LHCN-M2 (cell line): ENCODE measurements around the gene PDF. TPM values are rescaled to one million over a fixed set of nuclear protein-coding genes. Genes with fewer than 3 reads are reported as not detected.

Experiments
- DNase-seq: peaks from one replicate; pipeline ENCODE4 v3.0.0-alpha.2; 2012; ENCODE audit warnings: low read depth
- total RNA-seq: library from RNA; depleted of rRNA; stranded (reverse); fragments of >200 nt; gene quantifications from 2 replicates; pipeline ENCODE4 v1.2.3, GENCODE V29; 2014; rRNA removed

The PDF gene
- total RNA-seq, 1 experiment from 2014 or later, result 39.6 TPM

GRCh38 chr16:69277413-69277812 is 53.0 kb downstream of the PDF start:
- DNase-seq, result no peak

Other genes with a start within 250 kb of the PDF start
- gene HAS3, start 224.9 kb downstream of the PDF start, total RNA-seq, result 0.23 and 0.71 TPM in 2 replicates
- gene CHTF8, start 198.0 kb downstream of the PDF start, total RNA-seq, result 53.7 and 67.9 TPM in 2 replicates
- 24.3 and 28.5 TPM in 2 replicates for gene UTP4, start 197.9 kb downstream of the PDF start, total RNA-seq
- gene SNTB2, start 143.4 kb downstream of the PDF start, total RNA-seq, result 18.5 and 29.6 TPM in 2 replicates
- 41.3 and 43.6 TPM in 2 replicates for gene VPS4A, start 19.2 kb downstream of the PDF start, total RNA-seq
- gene COG8, start 9.0 kb upstream of the PDF start, total RNA-seq, result 48.8 and 48.9 TPM in 2 replicates
- 30.8 and 34.0 TPM in 2 replicates for gene NIP7, start 9.2 kb upstream of the PDF start, total RNA-seq
- not detected in 2 replicates for gene TMED6, start 21.2 kb upstream of the PDF start, total RNA-seq
- gene TERF2, start 55.4 kb upstream of the PDF start, total RNA-seq, result 10.7 and 17.2 TPM in 2 replicates
- 60.7 and 67.3 TPM in 2 replicates for gene CYB5B, start 94.0 kb upstream of the PDF start, total RNA-seq
- 8.3 and 12.6 TPM in 2 replicates for gene NFAT5, start 235.4 kb upstream of the PDF start, total RNA-seq